Measurements from ENCODE around the gene SS18L1.
"Not testable (repeated sequence)": the region's sequence is repeated elsewhere in the genome, so short reads cannot be mapped to it uniquely, and the experiment has no call there.

SS18L1 gene

DNA sequence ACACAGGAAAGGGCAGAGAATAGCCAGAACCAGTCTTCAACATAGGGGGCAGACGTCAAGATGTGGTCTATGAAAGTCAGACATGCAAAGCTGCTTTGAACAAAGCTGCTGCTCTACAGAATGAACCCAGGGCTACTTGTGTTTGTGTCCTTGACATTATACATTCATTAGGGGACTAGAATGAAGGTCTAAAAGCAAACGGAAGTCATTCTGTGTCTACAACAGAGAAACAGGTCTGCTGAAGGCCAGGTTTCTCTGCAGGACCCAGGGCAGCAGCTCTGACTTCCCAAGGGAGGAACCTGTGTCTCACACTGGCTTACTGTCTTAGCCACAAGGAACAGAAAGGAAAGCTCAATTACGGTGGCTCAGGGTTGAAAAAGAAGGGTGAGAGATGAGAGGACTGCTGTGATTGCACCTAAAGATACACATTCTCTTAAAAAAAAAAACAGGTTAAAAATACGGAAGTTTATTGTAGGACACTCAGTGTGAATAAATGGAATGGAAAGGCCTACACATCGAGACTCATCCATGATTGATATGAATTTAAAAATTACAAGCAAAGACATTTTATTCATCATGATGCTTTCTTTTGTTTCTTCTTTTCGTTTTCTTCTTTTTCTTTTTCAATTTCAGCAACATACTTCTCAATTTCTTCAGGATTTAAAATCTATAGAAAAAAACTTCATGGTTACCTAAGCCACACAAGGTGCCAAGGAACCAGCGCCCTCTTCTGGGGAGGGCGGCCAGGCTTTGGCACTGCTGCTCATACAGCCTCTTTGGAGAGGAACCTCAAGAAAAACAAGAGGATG, 7.1 kb upstream of the SS18L1 start:
- in situ Hi-C loops (cut with MboI; ENCODE audit: low sequenced_read_pairs) = no loop called here

DNA sequence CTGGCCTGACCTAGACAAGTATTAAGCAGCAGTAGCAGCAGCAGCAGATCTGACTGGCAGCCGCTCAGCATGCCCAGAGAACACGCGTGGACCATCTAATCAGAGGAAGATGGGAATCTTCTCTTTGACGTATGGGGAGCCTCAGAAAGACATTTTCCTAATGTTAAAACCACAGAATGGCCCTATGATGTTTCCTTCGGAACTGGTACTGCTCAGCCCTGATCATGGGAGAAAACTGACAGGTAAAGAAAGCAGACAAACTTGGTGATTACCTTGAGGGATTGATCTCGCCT, 6.5 kb upstream of the SS18L1 start:
- in situ Hi-C loops (cut with MboI; ENCODE audit: low sequenced_read_pairs) = no loop called here

DNA sequence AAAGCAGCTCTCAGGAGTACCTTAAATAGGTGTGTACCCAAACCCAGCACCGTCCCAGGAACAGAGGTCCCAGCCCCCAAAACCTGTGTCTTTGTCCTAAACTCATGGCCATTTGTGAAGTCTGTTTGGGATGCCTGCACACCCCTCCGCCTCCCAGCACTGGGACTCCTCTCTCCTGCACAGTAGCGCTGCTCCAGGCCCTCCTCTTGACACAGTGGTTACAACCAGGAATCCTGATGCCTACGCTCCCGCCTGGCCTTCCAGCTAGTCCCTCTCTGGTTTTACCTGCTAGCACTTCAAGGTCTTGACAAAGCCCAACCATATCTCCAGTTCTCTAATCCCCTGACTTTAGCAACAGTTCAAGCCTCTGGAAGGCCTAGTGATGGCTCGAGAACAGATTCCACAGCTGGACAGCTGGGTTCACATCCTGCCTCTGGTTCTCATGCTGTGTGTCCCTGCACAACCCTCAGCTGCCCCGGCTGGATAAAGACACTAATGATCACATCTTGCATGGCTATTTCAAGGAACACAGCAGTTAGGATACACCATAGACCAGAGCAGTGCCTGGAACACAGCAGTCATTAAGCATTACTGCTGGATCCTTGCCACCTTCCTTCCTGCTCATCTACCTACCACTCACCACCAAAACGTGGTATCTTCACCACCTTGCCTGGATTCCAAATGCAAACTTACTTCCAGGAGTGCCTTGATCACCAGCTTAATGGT, 5.9 kb upstream of the SS18L1 start:
- in situ Hi-C loops (cut with MboI; ENCODE audit: low sequenced_read_pairs) = no loop called here

DNA sequence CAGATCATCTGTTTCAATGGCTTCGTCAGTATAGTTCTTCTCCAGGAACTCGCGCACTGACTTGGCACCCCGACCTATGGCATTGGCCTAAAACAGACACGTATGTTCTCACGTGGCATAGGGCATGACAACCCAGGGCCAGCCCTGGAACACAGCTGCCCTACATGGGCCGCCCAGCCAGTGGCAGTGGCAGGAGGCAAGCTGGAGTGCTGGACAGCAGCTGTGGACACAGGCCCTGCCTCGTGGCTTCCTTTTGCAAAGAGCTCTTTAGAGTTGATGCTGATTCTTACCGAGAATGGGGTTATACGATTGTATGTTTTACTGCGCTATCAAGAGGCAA, 5.4 kb upstream of the SS18L1 start:
- in situ Hi-C loops (cut with MboI; ENCODE audit: low sequenced_read_pairs) = no loop called here

DNA sequence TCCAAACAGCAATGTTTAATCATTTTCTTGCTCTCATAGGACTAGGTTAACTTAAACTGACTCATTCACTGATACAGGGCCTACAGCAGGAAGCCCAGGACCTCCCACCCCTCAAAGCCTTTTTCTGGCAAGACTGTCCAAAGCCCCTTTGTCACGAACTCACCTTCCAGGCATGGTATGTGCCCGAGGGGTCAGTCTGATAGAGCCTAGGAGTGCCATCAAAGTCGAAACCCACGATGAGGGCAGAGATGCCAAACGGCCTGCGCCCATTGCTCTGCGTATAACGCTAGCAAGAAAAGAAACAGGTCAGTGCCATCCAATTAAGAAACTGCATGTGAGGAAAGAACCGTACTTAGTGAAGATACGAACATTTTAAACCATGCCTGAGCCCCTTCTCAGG, 4.7 kb upstream of the SS18L1 start:
- in situ Hi-C loops (cut with MboI; ENCODE audit: low sequenced_read_pairs) = no loop called here

DNA sequence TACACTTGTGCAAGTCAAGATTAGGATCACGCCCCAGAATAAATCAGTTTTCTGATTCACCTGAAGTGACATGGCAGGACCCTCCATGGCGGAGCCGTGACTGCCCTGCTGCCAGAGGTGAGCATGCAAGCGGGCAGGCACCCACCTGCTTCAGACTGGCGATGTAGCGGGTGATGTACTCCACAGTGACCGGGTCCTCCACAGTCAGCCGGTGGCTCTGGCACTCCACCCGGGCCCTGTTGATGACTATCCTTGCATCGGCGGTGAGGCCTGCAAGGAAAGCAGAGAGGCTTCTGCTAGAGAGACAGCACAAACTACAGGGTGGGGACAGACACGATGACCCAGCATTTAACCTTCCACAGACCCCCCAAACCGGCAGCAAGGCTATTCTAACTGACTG, 3.9 kb upstream of the SS18L1 start:
- in situ Hi-C loops (cut with MboI; ENCODE audit: low sequenced_read_pairs) = no loop called here

DNA sequence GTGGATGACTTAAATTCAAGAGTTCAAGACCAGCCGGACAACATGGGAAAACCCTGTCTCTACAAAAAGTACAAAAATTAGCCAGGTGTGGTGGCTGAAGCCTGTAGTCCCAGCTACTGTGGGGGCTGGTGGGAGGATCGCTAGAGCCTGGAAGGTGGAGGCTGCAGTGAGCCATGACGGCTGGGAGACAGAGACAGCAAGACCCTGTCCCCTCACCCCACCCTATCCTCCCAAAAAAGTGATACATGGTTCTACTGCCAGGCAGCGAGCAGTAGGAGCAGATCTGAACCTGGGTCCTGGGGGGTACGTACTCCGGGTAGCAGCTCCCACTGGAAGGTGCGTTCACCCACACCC, 2.5 kb upstream of the SS18L1 start:
- in situ Hi-C loops (cut with MboI; ENCODE audit: low sequenced_read_pairs) = no loop called here

DNA sequence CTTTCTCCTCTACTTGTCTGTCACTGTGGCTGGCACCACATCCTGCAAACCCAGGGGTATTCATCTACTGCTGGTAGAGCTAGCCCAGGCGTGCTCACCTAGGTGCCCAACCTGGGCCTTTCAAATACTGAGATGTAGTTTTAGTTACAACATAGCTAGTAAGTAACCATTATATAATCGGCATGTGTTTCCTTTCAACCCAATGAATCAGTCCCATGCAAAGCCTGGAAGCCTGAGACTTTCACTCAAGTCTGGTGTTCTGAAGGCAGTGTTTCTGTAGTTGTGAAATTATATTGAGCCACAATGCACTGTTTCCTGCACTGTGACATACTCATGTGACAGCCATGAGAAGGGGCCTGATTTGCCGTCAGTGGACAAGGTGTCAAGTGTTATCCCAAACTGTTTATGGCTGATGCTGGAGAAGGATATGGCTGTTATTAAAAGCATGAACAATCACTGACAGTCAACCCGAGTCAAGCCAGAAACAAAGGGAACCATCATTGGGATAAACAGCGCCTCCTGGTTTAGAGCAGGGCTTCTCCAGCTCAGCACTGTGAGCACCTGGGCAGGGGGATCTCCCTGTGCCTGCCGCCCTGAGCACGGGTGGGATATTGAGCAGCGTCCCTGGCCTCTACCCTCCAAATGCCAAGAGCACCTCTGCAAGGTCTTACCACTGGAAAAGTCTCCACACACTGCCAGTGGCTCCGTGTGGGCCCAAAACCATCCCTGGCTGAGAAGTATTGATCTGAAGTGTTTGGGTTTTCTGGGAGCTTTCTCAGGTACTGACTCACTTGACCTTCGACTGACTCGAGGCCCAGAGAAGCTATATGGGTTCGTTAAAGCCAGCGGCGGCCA, 1.9 kb upstream of the SS18L1 start:
- in situ Hi-C loops (cut with MboI; ENCODE audit: low sequenced_read_pairs) = no loop called here

DNA sequence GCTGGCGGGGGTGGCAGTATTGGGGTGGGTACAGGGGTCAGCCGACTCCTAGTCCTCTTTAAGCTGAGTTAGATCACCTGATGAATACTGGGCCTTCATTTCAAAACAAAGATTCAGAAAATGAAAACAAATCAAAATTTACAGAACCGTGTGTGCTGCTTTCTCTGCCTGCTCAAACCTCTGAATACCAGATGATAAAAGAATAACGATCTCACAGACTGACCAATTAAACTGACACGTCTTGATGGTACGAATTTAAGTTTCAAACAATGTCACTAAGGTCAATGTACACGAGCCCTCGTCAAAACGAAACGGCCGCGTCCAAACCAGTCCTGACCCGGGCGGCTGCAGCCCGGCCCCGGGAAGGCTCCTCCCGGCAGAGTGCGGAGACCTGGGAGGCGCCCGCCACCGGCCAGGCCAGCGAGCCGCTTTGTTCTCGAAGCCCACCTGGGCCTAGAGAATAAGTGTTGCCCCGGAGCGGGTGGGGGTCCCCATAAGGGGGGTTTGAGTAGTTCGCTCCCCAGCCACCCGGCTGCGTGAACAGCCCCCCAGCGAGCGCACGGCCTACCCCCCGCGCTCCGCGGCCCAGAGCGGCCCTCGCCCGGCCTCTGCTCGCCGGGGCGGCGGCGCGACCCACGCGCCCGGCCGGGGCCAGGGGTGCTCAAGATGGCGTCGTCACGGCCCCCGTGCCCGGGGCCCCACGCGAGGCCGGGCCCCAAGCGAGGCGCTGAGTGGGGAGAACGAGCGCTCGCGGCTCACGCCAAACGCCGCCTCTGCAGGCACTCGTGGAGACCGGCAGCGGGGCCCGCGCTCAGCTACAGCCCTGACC, 1.1 kb upstream of the SS18L1 start:
- in situ Hi-C loops (cut with MboI; ENCODE audit: low sequenced_read_pairs) = no loop called here

DNA sequence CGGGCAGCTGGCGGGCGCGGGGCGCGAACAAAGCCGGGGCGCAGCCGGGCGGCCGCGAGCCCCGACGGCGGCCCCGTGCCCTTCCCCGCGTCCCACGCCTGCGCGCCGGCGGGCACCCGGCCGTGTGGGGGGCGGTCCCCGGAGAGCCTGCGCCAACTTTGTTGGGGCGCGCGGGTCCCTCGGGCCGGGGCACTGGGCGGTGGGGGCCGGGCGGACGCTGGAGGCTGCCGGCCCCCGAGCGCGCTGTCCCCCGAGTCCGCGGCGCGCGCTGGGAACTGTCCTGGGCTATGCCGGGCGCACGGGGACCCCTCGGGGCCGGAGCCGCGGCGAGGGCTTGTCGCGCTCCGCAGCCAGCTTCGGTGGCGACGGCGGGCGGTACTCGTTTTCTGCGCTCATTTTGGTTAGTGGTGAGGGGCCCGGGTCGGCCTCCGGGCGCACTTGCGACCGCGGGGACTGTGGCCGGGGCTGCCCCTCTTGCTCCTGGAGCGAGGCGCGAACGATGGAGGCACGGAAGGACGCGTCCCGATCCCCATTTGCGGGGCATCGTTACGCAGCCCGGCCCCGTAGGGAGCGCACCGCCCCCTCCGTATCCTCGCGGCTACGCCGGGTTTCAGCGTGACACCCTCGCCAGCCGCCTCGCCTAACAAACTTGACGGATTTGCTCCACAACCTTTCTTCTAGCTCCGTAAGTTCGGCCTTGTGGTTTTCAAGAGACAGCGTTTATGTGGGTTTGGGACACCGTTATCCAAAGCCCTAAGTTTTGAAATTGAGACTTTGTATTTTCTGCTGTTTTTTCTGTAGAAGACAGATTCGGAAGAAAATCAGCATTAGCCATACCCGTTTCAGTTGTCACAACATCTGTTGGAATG, 622 bp downstream of the SS18L1 start:
- in situ Hi-C loops (cut with MboI; ENCODE audit: low sequenced_read_pairs) = no loop called here

DNA sequence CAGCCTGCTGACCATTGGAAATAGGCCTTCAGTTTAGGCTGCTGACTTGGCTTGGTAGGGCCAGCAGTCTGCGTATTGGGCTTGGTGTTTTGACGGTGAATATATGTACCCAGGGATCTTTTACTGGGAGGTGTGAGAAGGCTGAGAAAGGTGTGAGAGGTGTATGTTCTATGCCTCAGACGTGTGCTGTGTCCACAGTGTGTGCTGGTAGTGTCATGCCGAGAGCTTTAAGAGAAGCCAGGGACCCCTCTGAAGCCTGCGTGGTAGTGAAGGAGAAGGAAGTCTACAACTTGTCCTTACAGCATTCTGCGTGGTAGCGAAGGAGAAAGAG, 2.1 kb downstream of the SS18L1 start:
- in situ Hi-C loops (cut with MboI; ENCODE audit: low sequenced_read_pairs) = no loop called here

DNA sequence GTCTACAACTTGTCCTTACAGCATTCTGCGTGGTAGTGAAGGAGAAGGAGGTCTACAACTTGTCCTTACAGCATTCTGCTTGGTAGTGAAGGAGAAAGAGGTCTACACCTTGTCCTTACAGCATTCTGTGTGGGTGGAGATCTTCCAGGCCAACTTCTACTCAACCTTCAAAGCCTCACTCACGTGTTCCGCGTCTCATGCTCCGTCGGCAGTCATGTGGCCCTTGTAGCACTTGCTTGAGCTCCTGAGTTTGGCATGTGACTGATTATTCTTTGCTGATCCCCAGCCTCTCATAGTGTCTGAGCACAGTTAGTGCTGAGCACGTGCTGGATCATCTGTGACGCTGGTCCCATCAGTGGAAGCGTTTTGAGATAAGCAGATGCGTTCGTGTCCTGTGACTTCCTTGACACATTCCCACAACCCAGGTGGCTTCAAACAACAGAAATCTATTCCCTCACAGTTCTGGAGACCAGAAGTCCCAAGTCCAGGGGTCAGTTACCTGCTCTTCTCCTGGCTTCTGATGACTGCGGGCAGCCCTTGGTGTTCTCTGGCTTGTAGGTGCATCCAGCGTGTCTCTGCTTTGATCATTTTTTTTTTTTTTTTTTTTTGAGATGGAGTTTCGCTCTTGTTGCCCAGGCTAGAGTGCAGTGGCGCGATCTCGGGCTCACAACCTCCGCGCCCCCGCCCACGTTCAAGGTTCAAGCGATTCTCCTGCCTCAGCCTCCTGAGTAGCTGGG, 2.6 kb downstream of the SS18L1 start:
- in situ Hi-C loops (cut with MboI; ENCODE audit: low sequenced_read_pairs) = no loop called here

DNA sequence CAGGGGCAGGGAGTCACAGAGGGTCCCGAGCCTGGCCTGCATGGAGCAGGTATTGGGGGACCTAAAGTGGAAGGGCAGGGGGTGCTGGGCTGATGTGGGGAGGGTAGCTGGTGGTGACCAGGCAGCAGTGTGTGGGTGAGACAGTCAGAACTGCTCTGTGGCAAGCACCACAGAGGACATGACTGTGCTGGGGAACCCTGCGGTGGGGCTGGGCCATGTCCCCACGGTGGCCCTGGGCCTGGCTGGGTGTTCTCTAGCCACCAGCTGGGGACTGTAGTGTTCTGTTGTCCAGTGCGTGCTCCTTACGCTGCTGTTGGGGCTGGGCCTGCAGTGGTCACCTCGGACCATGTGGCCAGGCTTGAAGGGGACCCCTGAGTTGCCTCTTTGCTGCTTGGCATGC, 3.6 kb downstream of the SS18L1 start:
- in situ Hi-C loops (cut with MboI; ENCODE audit: low sequenced_read_pairs) = no loop called here

DNA sequence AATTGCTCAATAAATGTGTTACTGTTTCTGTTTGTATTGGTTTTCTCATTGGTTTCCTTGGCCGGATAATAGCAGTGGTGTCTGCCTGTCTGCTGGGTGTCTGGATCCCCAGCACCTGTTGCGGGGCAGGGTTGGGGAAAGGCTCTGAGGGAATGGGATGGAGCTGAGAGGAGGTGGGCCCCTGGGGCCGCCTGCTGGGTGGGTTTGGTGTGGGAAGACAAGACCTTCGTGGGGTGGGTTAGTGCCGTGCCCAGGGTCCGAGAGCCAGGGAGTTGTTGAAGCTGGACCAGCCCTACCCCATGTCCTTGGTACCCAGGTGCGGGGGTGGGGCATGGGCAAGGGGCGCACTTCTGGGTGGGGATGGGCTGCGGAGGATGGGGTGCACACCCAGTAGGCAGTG, 4.0 kb downstream of the SS18L1 start:
- in situ Hi-C loops (cut with MboI; ENCODE audit: low sequenced_read_pairs) = no loop called here

DNA sequence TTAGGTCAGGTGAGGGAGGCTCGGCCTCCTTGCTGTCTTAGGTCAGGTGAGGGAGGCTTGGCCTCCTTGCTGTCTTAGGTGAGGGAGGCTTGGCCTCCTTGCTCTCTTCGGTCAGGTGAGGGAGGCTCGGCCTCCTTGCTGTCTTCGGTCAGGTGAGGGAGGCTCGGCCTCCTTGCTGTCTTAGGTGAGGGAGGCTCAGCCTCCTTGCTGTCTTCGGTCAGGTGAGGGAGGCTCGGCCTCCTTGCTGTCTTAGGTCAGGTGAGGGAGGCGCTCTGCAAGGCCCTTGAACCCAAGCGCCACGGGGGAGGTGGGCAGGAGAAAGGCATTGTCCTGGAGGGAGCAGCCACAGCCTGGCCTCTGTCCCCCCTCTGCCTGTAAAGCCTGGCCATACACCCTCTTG, 4.8 kb downstream of the SS18L1 start:
- in situ Hi-C loops (cut with MboI; ENCODE audit: low sequenced_read_pairs) = not testable (repeated sequence)

DNA sequence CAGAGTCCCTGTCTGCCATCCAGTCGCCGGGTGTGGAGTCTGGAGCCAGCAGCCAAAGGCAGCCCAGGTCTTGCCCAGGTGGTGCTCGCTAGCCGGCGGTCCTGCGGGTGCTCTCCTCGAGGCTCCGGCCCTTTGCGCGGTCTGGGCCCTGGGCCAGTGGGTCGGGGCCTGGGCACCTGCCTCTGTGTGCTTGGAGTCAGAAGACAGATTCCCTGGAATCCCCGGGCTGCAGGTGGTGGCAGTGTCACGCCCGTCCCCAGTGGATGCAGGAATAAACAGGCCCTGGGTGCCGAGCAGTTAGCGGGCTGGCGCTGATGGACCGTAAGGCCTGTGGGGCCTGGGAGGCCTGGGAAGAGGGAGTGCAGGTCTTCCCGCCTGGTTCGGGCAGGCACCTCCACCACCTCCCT, 5.3 kb downstream of the SS18L1 start:
- in situ Hi-C loops (cut with MboI; ENCODE audit: low sequenced_read_pairs) = no loop called here

DNA sequence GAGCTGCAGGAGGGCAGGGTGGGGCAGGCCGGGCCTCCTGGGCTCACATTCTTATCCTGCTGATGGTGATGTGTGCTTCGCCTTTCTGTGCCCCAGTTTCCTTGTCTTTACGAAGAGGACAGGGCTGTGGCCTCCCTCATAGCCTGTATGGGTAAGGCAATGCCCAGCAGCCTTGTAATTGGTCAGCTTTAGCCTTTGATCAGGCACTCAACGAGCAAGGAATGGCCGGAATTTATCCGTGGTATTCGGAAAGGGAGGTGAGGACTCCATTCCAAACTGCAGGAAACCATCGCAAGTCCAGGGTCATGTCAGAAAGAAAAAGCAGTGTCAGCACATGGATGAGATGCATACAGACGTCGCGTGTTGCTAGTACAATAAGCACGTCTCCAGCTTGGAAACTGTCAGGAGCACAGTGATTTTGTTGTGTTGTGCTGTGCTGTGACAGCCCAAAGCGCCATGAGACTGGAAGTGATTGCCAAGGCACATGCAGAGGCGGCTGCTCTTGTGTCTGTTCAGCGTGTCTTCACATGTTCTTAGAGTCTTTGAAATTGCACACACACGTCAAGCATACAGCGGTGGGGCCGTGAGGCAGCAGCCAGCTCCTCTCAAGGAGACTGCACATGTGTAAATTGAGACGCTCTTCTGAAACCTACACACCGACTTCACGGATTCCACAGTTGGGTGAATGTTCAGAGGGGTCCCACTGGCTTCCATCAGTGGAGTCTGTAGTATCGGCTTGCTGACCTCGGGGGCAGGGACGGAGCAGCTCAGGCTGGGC, 6.2 kb downstream of the SS18L1 start:
- in situ Hi-C loops (cut with MboI; ENCODE audit: low sequenced_read_pairs) = no loop called here

DNA sequence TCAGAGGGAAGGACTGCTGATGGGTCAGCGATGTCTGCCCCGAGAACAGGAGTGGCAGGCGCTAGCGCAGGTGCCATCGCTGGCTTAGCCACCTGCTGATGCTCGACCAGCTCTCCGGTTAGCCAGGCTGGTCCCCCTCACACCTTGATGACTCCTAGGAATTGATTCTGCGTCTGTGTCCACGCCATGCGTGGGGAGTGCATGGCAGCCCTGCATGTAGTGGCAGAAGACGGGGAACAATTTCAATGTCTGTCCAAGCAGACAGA, 6.7 kb downstream of the SS18L1 start:
- in situ Hi-C loops (cut with MboI; ENCODE audit: low sequenced_read_pairs) = no loop called here

DNA sequence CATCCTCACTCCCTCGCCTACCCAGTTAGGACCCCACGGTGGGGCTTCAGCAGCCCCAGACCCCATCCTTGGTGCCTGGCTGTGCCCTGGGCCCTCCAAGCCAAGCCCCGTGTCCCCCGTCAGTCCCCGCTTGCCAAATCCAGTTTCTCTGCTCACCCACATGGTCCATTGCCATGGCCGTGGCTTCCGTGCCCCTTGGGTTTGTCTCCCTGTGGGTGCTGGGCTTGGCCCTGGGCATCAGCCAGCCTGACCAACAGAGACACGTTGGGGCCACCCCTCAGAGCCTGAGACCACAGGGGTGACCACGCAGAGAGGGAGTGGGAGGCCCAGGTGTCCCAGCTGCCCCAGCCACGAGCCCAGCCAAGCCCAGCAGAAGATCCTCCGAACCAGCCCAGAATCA, 7.7 kb downstream of the SS18L1 start:
- in situ Hi-C loops (cut with MboI; ENCODE audit: low sequenced_read_pairs) = no loop called here

All from HL-60/S4 (cell line).